GM18867 (cell line): ENCODE results near the gene CLEC18B.
A peak's percentile ranks its signal among the peaks of the same experiment; 100 is the strongest.
"Not testable (repeated sequence)": the region's sequence is repeated elsewhere in the genome, so short reads cannot be mapped to it uniquely, and the experiment has no call there.

ENCODE experiments used
- ATAC-seq: cut with Tn5 transposase; IDR thresholded peaks from one replicate; pipeline ENCODE4 v1.9.1; 2021; ENCODE audit warnings: mild to moderate bottlenecking, moderate library complexity; ENCODE audit not compliant: unreplicated experiment

Gene CLEC18B

DNA sequence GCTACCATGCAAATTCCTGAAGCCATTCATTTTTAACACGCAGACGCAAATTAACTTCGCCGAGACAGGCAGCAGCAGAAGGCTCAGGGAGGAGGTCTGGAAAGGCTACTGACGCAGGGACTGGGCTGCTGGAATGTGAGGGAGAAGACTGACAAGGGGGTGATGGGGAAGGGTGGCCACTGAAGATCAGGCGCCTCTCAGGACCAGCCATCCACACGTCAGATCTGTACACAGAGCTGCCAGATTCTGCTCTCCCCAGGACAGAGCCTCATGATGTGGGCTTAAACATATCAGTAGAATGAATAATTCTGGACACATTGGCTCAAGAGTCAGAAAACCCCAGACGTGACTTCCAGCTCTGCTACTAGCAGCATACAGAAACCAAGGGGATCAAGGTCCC is 25.6 kb upstream of the CLEC18B start:
- no peak for ATAC-seq

DNA sequence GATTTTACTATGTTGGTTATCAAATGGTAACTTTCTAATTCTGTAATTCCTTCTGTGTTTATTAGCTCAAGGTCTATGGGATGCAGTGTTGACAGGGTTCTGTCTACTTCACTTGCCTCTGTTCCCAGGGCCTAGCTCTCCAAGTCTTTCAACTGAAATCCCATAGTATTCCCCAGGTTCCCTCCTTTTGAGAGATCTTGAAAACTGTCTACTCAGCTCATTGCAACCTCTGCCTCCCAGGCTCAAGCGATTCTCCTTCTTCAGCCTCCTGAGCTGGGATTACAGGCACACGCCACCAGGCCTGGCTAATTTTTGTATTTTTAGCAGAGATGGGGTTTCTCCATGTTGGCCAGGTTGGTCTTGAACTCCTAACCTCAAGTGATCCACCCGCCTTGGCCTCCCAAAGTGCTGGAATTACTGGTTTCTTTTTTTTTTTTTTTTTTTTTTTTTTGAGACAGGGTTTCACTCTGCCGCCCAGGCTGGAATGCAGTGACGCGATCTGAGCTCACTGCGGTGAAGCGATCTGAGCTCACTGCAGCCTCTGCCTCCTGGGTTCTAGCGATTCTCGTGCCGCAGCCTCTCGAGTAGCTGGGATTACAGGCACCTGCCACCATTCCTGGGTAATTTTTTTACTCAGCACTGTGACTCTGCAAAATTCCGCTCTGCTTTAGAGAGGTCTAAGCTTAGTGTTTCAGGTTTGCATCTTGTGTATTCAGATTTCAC is 22.5 kb upstream of the CLEC18B start:
- not testable (repeated sequence) for ATAC-seq

DNA sequence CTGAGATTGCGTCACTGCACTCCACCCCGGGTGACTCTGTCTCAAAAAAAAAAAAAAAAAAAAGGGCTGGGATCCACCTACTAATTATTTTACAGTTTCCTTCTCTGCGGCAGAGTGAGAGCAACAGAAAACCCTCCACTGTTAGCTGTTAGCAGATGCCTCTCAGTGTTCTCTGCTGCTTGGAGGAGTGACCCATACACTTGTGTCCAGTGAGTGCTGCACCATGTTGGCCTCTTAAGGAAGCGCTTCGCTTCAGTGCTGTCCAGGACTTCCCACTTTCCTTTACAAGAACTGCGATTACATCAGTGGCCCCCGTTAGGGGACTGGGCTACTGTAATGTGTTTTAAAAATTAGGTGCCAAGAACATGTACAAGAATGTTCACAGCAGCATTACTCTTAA is 18.4 kb upstream of the CLEC18B start:
- no peak for ATAC-seq

GRCh38 chr16:74438492-74438979 is 17.3 kb upstream of the CLEC18B start:
- ATAC-seq: no peak

GRCh38 chr16:74431516-74431915 is 10.2 kb upstream of the CLEC18B start:
- ATAC-seq: no peak

- ATAC-seq: peak; percentile 57
These were observed 8.9 kb upstream of the CLEC18B start for GRCh38 chr16:74430036-74430712.

DNA sequence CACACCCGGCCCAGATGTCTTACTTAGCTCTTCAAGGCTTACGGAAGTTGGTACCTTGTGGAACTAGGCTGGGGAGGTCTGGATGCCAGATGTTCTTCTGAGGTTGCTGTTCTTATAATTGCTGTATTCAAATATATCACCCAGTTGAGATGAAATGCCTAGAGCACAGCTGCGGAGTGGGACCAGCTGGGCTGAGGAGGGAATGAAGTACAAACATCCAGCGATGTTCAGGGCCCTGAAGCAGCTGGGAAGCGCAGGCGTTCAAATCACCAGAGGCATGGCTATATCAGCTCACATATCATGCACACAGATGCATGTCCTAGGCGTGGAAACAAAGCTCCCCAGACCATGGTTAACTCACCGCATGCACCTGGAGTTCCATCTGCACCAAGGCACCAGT is 7.2 kb upstream of the CLEC18B start:
- ATAC-seq: not testable (repeated sequence)

DNA sequence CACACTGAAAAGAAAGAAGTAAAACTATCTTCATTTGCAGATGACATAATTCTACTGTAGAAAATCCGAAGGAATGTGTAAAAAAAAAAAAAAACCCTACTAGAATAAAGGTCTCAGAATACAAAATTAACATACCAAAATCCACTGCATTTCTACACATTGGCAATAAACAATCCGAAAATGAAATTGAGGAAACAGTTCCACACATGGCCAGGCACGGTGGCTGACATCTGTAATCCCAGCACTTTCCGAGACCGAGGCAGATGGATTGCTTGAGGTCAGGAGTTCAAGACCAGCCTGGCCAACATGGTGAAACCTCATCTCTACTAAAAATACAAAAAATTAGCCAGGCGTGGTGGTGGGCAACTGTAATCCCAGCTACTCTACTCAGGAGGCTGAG is 4.5 kb upstream of the CLEC18B start:
- ATAC-seq: not testable (repeated sequence)

GRCh38 chr16:74423721-74424120 is 2.4 kb upstream of the CLEC18B start:
- ATAC-seq: not testable (repeated sequence)

DNA sequence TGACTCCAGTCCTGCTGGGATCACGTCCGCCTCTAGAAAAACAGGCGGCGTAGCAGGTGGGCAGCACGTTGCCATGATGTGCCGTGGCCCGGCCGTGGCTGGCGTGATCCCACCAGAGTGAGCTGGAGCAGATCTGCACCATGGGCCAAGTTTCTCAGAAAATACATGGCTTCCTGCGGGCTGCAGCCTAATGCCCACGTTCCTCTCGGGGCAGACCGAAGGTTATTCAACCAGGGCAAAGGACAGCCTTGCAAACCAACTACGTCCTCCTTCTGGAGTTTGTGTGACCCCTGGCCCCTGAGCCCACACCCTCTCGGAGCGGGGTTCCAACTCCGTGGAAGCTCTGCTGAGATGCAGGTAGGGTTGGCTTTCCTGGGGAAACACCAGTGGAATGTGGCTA is 808 bp upstream of the CLEC18B start:
- ATAC-seq: not testable (repeated sequence)

DNA sequence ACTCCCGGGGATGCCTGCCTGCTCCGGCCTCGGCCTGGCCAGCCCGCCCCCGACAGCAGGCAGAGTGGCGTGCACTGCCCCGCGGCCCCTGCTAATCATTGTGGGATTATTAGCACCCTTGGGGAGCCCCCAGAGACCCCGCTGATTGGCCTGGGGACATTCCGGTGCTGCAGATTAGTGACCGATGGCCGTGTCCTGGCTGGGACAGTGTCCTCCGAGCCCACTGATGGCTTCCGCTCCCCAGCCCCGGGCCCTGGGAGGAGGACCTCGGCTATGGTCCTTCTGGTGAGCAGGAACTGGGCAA is 156 bp upstream of the CLEC18B start:
- not testable (repeated sequence) for ATAC-seq

DNA sequence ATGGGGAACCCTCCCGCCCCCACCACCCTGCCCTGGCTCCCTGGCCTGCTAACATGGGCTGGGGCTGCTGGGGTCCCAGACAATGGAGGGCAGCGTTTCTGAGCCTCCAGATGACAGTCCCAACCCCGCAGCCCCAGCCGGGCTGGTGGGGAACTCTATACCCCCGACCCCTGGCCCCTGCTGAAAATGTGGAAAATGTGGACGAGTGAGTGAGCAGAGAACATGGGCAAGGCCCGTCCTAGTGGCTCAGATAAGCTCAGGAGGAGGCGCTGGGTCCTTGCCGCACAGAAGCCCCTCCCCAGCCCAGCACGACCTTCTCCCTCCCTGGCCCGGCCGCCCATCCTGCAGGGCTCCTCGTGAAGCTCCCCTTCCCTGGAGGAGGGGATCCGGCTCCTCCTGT is 1.5 kb downstream of the CLEC18B start:
- not testable (repeated sequence) for ATAC-seq

- not testable (repeated sequence) for ATAC-seq
These were observed 3.4 kb downstream of the CLEC18B start for GRCh38 chr16:74417897-74418296.

GRCh38 chr16:74413920-74414319 is 7.4 kb downstream of the CLEC18B start:
- ATAC-seq: not testable (repeated sequence)

DNA sequence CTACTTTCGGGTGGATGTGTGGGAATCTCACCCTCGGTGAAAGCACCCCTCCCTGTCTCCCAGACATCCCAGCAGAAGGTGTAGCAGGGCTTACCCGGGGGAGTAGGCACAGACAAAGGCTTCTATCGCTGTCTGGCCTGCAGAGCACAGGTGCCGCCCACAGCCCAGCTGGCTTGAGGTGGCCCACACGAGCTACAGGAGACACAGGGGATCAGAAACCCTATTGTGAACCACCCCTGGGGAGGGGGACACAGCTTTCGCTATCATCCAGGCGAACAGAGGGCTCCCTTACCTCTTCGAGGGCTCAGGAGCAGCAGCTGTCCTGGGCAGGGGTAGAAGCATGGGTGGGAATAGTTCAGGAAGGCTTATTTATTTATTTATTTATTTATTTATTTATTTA is 7.8 kb downstream of the CLEC18B start:
- not testable (repeated sequence) for ATAC-seq

DNA sequence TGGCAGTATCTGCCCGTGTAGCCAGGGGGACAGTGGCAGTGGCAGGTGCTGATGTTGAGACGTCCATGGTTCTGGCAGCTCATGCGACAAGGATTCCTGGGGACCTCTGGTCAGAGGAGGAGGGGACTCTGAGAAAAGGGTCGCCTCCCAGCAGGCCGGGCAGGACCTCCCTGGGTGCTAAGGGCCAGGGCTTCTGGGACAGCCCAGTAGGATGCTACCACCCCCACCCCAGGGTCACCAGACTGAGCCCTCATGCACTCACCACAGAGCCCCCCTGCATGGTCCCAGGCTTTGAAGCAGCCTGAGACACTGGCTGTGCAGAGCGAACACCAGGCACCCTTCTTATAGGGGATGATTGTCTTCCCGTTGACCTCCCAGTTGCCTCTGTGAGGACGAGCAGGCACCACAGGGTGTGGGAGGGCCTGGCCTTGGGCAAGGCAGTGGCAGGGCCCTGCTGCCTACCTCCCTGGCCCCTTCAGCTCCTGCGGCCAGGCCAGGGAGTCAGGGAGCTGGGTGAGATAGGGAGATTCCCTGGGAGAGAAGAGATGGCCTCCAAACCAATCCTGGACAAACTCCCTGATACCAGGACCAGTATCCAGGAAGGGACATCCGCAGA is 8.4 kb downstream of the CLEC18B start:
- ATAC-seq: not testable (repeated sequence)

DNA sequence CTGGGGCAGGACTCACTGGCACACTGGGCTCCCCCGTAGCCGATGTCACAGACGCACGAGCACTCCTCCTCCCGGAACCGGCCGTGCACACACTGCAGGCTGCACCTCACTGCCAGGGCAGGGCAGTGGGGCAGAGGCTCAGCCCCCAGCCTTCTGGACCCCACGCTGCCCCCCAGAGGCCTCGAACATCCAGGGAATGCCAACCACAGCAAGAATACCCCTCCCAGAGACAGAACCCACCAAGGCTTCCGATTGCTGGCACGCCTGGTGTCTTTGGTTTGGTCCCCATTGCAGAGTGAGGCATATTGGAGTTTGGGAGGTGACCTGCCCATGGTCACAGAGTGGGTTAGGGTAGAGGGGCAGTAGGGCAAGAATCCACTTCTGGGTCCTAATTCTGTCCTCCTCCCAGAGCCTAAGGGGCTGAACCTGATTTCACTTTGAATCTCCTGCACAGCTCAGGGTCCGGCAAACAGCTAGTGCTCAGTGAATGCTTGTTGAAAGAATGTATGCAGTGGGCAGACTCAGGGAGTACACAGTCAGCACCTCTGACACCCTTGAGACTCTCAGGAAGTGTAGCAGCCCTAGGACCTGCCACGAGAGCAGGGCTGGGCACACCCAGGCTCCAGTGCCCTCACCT is 9.0 kb downstream of the CLEC18B start:
- not testable (repeated sequence) for ATAC-seq

DNA sequence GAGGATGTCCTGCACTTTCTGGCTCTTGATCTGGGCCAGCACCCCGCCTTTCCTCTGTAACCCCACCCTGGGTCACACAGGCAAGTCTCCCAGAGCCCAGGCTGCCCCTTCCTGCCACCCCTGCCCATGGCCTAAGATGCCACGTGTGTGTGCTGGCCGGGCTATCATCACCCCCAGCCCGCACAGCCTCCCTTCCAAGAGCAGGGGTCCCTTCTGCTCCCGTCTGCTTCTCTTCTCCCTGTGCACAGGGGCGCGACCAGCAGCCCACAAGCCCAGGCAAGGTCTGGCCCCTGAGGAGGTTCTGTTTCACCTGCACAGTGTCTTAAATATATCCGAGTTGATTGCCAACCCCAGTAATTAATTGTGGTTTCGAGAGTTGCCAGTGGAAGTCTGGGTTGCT is 10.3 kb downstream of the CLEC18B start:
- ATAC-seq: not testable (repeated sequence)

GRCh38 chr16:74410057-74410957 is 11.0 kb downstream of the CLEC18B start:
- not testable (repeated sequence) for ATAC-seq

DNA sequence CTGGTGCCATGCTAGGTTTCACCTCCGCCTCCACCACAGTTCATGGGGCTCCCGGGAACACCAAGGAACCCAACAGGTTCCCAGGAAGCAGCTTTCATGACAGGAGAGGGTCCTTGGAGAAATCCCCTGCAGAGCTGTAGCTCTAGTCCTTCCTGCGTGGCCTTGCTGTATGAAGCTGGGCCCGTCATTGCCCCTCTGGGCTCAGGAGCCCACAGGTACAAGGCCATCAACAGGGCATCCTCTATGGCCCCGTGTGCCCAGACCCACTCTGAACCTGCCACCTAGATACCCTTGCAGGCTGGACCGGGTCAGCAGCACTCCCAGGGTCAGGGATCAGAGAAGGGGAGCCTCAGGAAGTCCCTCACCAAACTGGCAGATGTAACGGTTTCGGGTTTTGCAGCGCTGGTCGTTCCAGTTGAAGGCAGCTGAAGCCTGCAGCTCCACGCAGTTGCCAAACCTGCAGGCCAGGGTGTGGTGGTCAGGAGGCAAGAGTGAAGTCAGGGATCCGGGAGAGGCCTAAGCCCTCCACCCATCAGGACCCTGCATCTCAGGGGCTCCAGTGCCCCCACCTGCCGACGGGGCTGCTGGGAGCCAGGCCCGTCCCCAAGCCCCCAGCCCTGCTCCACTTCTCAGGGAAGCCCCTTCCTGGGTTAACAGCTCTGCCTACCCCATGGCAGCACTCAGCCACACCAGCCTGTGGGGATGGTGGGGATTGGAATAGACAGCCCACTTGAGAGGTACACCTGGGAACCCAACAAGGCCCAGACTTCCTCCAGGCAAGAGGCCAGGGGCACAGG is 11.9 kb downstream of the CLEC18B start:
- not testable (repeated sequence) for ATAC-seq
